Measurements from ENCODE around the gene DPM2. TPM values are rescaled to one million over a fixed set of nuclear protein-coding genes. Genes with fewer than 3 reads are reported as not detected.
A peak's percentile ranks its signal among the peaks of the same experiment; 100 is the strongest.

The DPM2 gene
- total RNA-seq, 1 donor from 2014 or later: 36.8 TPM

GRCh38 chr9:127935765-127936221 lies 1.9 kb downstream of the DPM2 start:
- H3K36me3 Mint-ChIP-seq: peaks cover 4% of the 10 kb centered on the region
- peak overlapping the region; percentile 89 for H3K4me3 Mint-ChIP-seq
- H3K4me1 Mint-ChIP-seq: peaks cover 34% of the 10 kb centered on the region
- TF ChIP-seq, protein P1, sequence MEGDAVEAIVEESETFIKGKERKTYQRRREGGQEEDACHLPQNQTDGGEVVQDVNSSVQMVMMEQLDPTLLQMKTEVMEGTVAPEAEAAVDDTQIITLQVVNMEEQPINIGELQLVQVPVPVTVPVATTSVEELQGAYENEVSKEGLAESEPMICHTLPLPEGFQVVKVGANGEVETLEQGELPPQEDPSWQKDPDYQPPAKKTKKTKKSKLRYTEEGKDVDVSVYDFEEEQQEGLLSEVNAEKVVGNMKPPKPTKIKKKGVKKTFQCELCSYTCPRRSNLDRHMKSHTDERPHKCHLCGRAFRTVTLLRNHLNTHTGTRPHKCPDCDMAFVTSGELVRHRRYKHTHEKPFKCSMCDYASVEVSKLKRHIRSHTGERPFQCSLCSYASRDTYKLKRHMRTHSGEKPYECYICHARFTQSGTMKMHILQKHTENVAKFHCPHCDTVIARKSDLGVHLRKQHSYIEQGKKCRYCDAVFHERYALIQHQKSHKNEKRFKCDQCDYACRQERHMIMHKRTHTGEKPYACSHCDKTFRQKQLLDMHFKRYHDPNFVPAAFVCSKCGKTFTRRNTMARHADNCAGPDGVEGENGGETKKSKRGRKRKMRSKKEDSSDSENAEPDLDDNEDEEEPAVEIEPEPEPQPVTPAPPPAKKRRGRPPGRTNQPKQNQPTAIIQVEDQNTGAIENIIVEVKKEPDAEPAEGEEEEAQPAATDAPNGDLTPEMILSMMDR (IDR thresholded peaks at IDR 0.05; ENCODE audit: unreplicated experiment): no peak
- H3K27me3 Mint-ChIP-seq (ENCODE audit: low read depth): no peaks in the 10 kb centered on the region
- no peak overlapping the region for H3K27ac Mint-ChIP-seq
- no peak for DNase-seq (ENCODE audit: low spot score in 2 of 2, unreplicated experiment in 2 of 2)
- no peaks in the 10 kb centered on the region for H3K9me3 Mint-ChIP-seq

DNA sequence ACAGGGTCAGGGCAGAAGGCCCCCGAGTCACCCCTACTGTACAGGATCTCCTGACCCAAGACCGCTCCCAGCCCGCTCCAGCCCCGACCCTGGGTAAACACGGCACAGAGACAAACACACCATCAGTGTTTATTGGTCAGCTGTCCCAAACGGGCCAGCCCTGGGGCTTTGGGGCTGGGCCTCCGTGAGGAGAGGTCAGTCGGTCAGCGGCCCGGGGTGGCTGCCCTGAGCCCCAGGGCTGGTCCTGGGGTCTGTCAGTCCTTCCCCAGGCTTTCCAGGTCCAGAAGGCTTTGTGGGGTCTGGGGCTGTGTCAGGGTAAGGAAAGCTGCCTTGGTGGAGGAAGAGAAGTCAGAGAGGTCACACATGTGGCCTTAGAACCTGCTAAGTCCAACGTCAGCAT lies 2.7 kb downstream of the DPM2 start:
- H3K4me3 Mint-ChIP-seq: no peak overlapping the region
- H3K9me3 Mint-ChIP-seq: no peaks in the 10 kb centered on the region
- no peak overlapping the region for H3K27ac Mint-ChIP-seq
- peaks cover 37% of the 10 kb centered on the region for H3K4me1 Mint-ChIP-seq
- no peaks in the 10 kb centered on the region for H3K36me3 Mint-ChIP-seq
- TF ChIP-seq, protein P1 (IDR thresholded peaks at IDR 0.05; ENCODE audit: unreplicated experiment): no peak
- no peak for DNase-seq (ENCODE audit: low spot score in 2 of 2, unreplicated experiment in 2 of 2)
- H3K27me3 Mint-ChIP-seq (ENCODE audit: low read depth): peaks cover 3% of the 10 kb centered on the region

GRCh38 chr9:127934248-127934647 lies 3.4 kb downstream of the DPM2 start:
- Mint-ChIP-seq H3K9me3 (no peaks in the 10 kb centered on the region), H3K4me3 (peak overlapping the region; percentile 22), H3K27ac (no peak overlapping the region)

DNA sequence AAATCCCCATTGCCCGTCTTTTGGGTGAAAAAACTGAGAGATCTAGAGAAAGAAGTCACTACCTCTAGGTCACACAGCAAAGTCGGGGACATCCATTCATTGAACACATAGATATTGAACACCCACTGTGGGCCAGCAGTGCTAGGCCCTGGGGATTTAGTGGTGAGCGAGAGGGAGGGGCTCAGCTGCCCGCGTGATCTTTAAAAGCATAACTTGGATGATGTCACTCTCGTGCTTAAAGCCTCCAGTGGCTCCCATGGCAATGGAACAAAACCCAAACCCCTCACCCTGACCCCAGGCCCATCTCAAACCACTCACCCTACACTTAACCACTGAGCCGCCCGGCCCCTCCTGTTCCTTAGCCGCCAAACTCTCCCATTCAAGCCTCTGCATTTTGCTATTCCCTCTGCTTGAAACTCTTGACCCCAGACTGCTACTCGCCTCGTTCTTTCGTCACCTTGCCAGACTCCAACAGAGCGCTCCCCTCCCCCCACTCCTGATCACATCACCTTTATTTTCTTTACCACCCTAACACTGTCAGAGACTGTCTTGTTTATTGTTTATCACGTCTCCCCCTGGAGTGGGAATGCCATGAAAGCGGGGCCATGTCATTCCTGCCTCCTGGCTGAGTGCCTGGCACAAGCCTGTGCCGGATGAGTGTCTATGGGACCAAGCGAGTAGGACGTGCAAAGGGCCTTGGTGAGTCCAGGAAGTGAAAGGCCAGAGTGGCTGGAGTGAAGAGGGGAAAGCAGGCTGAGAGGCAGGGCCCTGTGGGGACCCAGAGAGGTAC lies 6.4 kb downstream of the DPM2 start:
- peaks cover 22% of the 10 kb centered on the region for H3K4me1 Mint-ChIP-seq
- peak overlapping the region; percentile 60 for H3K4me3 Mint-ChIP-seq
- H3K9me3 Mint-ChIP-seq: no peaks in the 10 kb centered on the region
- TF ChIP-seq, protein P1 (IDR thresholded peaks at IDR 0.05; ENCODE audit: unreplicated experiment): no peak
- peak overlapping the region; percentile 39 for H3K27ac Mint-ChIP-seq
- peaks cover 36% of the 10 kb centered on the region for H3K27me3 Mint-ChIP-seq (ENCODE audit: low read depth)
- H3K36me3 Mint-ChIP-seq: no peaks in the 10 kb centered on the region
- no peak for DNase-seq (ENCODE audit: low spot score in 2 of 2, unreplicated experiment in 2 of 2)

More at GRCh38 chr9:127934248-127934647, 3.4 kb downstream of the DPM2 start:
- Mint-ChIP-seq H3K4me1 (peaks cover 39% of the 10 kb centered on the region), H3K27me3 (ENCODE audit: low read depth) (peaks cover 11% of the 10 kb centered on the region), H3K36me3 (no peaks in the 10 kb centered on the region)
- no peak for DNase-seq (ENCODE audit: low spot score in 2 of 2, unreplicated experiment in 2 of 2)
- TF ChIP-seq, protein P1 (IDR thresholded peaks at IDR 0.05; ENCODE audit: unreplicated experiment): no peak

DNA sequence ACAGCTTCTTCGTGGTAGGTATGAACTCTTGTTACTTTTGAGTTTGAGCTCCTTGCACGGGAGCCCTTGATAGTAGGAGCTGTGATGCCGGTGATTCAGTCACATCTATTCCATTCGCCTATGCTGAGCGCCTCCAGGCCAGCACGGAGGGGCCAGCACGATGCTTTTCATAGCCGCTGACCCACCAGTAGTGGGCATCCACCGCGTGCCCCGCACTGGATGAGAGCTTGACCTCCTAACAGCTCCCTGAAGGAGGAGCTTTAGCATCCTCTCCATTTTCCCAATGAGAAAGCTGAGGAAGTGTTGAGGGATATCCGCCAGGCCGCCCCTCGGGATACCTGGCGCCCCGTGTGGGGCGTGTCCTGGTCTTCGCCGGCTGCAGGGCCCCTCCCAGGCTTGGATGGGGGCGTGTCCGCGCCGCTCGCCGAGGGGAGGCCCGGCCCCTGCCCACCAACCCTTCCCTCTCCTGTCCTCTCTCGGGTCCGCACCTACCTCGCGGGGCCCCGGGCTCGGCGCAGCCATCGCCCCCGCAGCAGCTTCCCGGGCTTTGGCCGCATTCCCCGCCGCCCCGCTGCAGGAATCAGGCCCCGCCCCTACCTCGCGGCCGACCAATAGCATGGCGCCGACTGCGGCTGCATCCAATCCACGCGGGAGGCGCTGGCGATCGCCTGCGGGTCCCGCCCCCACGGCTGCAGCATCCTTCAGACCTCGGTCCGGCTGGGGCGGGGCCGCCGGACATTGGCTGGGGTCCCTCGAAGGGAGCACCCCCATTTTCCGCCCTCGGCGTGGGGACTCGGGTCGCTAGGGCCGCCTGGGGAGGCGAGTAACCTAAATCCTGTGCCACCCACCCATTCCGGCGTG lies 7.2 kb downstream of the DPM2 start, which contains the start of gene PIP5KL1:
PIP5KL1 (minus strand) TSS at position 547 of the 861 bp plus-strand sequence; CDS start at position 522, 25 bp downstream.
- Mint-ChIP-seq H3K4me1 (peaks cover 15% of the 10 kb centered on the region), H3K27ac (peak within 1 kb of the TSS; percentile 39), H3K9me3 (no peaks in the 10 kb centered on the region), H3K27me3 (ENCODE audit: low read depth) (peaks cover 44% of the 10 kb centered on the region), H3K4me3 (peak within 1 kb of the TSS; percentile 60), H3K36me3 (no peaks in the 10 kb centered on the region)
- DNase-seq (ENCODE audit: low spot score in 2 of 2, unreplicated experiment in 2 of 2): peak; percentile 82 to 88
- TF ChIP-seq, protein P1 (IDR thresholded peaks at IDR 0.05; ENCODE audit: unreplicated experiment): no peak
